Posterior cingulate gyrus (tissue), 11 donors: ENCODE results near the gene ROPN1L.

Experiments used
- DNase-seq, 10 donors: peaks; one replicate each; pipeline versions ENCODE4 v3.0.0 to v3.0.0-alpha.2; 2020 to 2021; ENCODE audit warnings: mixed read lengths in 3 of 10
- intact Hi-C: fragments of 100-400 bp; cut with DNase I; formaldehyde crosslinking; loops from one replicate; pipeline ENCODE4 v1.15.1; 2023

The ROPN1L gene

DNA sequence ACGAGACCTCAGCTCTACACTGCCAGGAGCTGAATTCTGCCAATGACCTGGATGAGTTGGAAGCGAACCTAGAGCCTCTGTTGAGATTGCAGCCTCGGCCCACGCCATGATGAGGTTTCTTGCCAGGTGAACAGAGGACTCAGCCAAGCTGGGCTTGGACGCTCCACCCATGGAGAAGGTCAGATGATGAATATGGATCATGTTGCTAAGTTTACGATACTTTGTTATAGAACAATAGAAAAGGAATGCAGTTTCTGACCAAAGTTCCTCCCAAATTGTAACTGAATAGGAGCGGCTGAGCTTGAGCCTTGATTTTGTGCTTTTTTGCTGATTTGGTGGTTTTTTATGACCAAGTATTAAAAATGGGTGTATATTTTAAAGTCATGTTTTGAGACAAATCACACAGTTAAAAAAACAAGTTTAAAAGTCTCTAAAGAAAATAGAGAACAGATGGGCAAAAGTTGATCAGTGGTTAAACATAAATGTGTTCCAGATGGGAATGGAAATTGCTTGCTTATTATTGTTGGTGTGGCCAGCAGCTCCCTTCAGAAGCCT is 32.9 kb downstream of the ROPN1L start:
- intact Hi-C loops, result no loop called here
- peak in 2 of 10 donors; percentile 24 to 40 for DNase-seq

DNA sequence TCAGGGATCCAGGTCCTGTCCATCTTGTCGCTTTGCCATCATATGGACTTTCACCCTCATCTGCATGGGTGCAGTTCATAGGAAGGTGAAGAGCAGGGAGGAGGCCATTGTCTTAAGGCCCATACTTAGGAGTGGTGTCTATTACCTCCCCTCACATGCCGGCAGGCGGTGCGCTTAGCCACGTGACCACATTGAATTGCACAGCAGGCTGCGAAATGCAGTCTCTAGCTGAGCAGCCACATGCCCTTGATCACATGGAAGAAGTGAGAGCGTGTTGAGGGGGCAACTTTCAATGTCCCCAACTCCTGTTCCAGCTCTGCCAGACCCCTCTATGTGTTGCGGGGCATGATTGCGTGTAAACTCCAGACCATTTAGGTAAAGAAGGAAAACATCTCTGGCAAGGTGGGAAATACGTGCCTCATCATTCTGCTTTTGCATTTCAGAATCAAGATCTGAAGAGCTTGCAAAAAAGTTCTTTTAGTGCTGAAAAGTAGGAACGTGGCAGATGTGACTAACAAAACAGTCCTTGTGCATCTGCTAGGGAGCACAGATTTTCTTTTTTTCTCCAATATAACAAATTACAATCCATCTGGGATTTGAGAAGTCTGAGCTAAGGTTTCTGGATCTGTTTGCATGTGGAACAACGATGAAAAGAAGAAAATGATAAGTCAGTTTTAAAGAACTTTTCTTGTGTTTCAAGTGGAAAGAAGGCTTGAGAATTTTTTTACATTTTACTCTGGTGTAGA is 34.4 kb downstream of the ROPN1L start:
- peak in 3 of 10 donors; percentile 21 to 65 (median 34) for DNase-seq
- intact Hi-C loops, result no loop called here

DNA sequence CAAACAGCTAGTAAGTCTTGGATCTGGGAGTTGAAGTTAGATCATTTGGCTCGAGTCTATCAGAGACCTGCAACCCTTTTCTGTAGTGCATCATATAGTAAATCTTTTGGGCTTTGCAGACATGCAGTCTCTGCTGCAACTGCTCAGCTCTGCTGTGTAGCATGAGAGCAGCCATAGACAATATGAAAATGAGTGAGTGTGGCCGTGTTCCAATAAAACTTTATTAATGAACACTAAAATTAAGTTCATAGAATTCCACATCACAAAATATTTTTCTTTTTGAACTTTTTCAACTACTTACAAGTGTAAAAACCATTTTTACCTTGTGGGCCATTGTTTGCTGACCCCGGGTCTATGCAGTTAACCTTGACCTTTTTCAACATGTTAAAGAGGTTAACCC is 35.2 kb downstream of the ROPN1L start:
- intact Hi-C loops, result no loop called here
- peak in 1 of 10 donors; percentile 5 for DNase-seq

DNA sequence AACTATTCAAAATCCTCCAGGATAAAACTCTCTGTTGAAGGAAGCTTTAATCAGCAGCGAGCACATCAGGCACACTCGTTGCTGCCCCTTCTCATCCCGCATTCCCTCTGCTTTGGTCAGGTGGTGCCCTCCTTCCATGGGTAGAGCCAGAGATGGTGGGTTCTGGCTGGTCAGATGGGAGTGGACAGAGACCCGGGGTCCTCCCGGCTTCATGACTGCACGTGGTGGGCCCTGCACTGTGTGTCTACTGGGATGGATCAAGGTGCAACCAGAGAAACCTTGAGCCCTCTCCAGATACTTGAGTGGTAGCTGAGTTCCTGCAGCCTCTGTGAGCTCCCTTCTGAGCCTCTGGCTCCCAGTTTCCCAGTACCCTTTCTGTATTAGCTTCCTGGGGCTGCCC is 36.3 kb downstream of the ROPN1L start:
- intact Hi-C loops, result no loop called here
- DNase-seq, result peak in 2 of 10 donors; percentile 38 to 77

DNA sequence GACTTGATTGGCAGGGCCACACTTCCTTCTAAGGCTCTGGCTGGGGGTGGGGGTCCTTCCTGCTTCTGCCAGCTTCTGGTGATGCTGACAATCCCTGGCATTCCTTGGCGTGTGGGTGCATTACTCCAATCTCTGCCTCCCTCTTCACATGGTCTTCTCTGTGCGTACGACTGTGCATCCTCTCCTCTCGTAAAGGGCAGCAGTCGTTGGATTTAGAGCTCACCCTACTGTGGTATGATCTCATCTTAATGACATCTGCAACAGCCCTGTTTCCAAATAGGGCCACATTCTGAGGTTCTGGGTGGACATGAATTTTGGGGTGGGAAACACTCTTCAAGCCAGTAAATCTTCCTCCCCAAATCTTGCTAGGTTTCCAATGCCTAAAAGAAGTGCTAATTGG is 36.8 kb downstream of the ROPN1L start:
- intact Hi-C loops, result no loop called here
- DNase-seq, result peak in 2 of 10 donors; percentile 18 to 48

DNA sequence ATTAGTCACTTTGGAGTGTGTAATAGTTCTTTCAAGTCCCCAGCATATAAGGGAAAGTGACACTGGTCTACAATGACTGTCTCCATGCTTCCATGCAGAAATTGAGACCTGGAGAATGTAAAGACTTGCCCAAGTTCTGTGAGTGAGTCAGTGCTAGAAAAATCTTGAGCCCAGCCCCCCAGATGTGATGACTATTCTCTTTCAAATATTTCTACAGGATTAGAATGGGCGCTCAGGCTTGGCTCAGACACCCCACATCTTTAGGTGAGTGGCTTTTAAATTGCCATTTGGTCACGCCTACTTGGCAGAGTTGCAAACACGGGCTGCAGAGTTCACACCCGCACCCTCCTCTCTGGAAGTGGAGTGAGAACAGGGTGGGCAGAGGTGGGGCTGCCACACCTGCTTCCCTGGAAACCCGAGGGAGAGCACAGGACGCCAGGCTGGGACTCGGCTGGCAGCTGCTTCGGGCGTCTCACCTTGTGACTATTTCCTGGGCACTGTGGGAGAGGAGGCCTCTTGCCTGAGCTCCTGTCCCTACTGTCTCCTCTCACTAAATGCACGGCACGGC is 37.6 kb downstream of the ROPN1L start:
- intact Hi-C loops, result no loop called here
- peak in 2 of 10 donors; percentile 20 to 30 for DNase-seq

DNA sequence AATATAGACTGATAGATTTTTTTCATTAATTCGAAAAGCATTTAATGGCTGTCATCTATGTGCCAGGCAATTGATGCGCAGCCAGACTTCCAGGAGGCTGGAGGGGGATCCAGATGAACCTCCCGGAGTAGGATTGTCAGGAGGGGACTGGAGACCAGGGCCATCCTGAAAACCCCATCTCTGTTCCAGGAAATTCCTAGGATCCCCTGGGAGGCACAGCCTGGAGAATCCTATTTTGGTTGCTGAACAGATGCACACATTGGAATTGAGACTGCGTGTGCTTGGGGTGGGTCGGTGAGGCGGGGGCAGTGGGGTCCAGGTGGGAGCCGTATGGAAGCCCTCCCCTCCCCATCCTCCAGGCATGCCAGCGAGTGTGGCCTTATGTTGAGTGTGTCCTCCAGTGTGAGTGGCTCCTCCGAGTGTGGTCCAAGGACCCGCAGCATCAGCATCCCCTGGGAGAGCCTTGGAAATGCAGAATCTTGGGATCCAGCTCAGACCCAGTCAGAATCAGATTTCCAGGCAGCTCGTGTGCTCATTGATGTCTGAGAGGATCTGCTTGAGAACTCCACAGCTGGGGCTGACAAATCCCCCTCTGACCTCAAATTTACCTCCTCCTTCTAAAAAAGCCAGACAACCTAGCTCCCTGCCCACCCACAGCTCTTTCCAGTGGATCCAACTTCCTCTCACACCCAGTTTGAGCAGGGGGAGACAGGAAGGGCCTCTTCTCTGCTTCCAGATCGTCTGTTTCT is 38.7 kb downstream of the ROPN1L start:
- intact Hi-C loops, result no loop called here

DNA sequence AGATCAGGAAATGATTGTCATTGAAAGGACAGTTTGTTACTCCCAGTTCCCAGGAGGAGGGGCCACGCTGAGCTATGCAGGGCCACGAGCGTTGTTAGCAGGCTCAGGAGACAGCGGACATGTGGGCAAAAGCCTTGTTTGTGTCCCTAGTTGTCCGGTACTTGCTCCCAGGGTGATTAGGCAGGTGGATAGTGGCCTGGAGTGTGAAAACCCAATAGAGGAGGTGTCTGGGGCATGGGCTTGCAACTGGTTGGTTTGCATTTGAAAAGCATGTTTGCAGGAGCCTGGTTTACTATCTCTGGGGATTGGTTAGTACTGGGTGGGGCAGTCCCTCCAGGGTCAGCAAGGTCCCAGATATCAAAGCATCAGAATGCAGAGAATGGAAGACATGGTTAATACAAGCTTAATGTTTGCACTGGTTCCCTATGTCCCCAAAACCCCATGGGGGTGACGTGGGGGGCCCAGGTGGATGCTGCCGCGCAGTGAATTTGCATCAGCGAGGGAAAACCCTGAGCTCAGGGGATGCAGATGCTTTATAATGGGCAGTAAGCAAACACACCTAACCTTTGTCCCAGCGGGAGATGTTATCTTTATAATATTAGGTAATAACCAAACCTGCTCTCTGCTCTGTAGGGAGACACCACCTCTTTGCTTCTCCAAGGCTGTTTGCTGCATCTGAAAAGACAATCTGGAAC is 39.7 kb downstream of the ROPN1L start:
- DNase-seq, result peak in 1 of 10 donors; percentile 61

More for the DNA sequence above, 38.7 kb downstream of the ROPN1L start:
- peak in 2 of 10 donors; percentile 46 to 63 for DNase-seq

DNA sequence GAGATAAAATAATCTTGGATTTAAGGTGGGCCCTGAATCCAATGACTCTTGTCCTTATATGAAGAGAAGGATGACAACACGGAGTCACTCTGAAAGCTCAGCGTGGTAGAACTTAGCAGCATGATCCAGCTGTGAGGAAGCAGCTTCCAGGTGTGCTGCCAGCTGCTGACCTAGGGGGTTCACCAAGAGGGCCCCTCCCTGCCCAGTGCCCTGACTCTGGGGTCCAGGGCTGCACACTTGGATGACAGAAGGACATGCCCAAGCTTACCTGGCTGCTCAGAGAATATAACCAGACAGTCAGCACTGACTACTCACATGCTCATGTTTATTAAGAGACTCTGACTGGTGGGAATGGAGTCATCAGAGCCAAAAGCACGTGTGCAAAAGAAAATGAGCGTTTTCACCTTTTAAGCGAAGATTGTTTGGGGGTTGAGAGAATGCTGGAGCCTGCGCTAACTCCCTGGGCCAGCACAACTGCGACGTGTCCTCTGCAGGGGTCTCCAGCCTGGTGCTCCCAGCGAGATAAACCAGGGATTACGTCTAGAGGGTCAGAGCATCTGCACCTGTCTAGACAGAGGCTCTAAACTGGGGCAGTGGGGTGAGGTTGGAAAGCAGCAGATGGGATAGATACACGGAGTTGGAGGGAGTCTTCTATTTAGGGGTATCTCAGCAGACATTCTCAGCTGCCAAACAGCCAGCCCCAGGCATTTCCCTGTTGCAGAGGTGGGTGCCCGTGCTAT is 41.3 kb downstream of the ROPN1L start:
- peak in 1 of 10 donors; percentile 75 for DNase-seq
- intact Hi-C loops, result no loop called here

More for the DNA sequence above, 39.7 kb downstream of the ROPN1L start:
- intact Hi-C loops, result no loop called here

DNA sequence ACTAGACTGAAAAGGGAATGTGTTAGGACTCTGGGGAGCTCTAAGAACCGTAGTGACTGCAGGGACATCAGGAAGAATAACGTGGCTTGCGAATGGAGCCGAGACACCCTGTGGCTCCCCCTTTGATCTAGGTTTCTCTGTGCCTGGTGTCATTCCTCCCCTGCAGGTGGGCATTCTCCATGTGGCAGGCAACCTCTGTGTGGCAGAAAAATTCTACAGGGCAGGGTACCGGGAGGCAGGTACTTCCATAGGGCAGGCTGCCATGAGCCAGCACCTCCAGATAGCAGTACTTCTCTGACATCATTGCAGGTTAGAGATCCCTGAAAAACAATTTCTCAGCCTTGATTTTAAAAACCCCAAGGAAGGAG is 43.1 kb downstream of the ROPN1L start:
- intact Hi-C loops, result no loop called here

DNA sequence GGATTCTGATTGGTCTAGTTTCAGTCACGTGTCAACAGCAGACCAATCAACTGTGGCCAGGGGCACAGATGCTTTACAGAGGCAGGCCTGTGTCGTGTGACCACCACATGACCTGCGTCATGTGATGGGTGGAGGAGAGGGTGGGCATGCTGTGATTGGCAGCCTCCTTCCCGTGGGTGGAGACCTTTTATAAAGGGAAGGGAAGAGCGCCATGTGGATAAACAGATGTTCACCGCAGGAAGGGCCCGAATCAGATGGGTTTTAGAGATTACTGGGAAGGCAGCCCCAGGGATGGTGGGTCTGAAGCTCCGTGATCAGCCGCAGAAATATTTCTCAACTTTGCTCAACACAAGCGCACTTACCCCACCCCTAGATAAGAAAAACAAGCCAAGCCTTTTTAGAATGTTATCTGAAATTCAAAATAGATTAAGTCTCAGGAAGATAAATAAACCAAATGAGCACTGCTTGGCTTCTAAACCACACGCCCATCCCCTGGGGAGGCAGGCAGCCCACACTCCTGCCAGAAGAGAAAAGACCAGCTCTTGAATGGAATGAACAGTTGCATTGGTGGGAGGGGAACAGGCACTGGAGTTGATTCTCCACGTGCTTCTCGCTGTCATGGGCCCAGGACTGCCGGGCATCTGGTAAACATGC is 43.6 kb downstream of the ROPN1L start:
- peak in 1 of 10 donors; percentile 76 for DNase-seq
- intact Hi-C loops, result no loop called here

More for the DNA sequence above, 43.1 kb downstream of the ROPN1L start:
- DNase-seq, result no peak

DNA sequence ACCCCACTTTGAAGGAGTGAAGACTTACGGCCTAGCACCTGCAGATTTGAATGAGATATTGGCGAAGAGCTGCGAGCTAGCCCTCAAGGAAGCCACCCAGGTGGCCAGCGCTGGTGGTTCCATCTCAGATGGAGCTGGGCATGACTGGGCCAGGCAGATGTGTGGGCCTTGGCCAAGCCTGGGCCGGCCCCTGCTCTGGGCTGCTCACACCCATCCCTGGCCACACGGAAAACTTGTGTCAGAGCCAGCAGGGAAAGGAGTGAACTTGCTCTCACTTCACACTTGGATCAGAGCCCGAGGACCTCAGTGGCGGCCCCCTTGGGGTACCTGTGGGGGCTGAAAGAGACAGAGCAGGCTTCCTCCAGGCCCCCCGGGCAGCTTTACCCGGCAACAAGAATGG is 44.2 kb downstream of the ROPN1L start:
- intact Hi-C loops, result no loop called here
- DNase-seq, result no peak

DNA sequence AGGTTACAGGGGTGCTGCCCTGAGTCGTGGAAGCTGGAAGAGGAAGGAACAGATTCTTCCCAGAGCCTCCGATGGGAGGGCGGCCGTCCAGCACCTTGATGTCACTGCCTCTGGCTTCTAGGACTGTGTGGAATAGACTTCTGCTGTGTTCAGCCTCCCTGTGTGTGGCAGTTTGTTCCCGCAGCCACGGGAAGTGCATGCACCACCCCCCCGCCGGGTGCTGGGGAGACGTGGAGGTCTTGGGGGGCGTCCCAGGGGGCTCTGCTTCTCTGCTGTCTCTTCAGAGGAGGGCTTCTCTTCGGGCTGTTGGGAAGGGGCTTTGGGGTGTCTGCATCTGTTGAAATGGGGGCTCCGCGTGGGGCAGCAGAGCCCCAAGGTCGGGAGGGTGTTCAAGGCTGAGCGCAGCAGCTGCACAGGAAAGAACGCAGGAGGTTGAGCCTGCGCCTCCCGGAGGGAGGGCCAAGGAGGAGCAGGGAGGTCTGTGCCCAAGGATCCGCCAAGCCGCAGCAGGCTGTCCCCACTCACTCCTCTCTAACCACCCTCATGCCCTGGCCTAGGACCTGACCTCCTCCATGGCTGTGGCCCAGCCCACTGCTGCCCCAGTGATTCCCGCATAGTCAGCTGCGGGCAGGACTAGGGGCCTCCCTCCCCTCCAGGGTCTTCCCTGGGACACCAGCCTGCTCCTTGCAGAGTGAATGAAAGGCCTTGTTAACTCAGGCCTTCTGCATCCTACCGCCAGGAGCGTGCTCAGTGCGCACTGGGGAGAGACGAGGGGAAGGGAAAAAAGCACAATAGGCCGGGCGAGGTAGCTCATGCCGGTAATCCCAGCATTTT is 45.0 kb downstream of the ROPN1L start:
- intact Hi-C loops, result no loop called here
- peak in 1 of 10 donors; percentile 14 for DNase-seq

DNA sequence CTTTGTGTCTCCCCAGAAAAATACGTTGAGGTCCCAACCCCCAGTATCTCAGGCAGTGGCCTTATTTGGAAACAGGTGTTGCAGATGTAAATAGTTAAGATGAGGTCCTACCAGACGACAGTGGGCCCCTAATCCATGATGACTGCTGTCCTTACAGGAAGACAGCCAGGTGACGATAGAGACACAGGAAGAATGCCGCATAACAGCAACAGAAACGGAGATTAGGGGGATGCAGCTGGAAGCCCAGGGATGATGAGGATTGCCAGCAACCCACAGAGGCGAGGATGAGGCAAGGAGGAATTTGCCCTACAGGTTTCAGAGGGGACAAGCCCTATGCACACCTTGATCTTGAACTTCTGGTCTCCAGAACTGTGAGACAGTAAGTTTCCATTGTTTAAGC is 46.5 kb downstream of the ROPN1L start:
- intact Hi-C loops, result no loop called here

DNA sequence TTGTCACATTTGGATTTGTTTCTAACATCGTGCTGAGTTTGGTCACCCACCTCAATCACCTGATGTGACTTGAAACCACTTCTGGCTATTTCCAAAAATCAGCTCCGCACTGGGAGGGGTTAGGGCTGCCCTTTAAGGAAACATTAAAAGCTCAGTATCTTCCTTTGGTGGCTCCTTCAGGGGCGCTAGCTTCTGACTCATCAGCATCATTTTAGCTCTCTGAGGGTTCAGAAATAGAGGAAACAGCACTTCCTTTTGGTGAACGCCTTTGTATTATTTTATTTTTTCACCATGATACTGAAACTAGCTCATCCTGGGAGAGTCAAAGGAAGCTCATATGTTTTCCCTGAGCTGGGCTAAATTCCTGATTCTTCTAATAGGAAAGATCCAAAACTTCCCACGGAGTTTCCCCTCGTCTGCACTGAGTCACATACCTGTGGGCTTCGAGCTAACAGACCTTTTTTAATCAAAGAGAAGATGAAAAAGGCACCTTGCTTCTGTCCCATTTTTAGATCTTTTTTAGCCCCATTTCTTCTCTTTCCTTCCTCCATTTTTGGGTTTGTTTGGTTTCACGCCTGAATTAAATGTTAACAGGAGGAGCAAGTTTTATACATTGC is 48.2 kb downstream of the ROPN1L start:
- DNase-seq, result peak in 1 of 10 donors; percentile 38
- intact Hi-C loops, result no loop called here

More for the DNA sequence above, 46.5 kb downstream of the ROPN1L start:
- no peak for DNase-seq

DNA sequence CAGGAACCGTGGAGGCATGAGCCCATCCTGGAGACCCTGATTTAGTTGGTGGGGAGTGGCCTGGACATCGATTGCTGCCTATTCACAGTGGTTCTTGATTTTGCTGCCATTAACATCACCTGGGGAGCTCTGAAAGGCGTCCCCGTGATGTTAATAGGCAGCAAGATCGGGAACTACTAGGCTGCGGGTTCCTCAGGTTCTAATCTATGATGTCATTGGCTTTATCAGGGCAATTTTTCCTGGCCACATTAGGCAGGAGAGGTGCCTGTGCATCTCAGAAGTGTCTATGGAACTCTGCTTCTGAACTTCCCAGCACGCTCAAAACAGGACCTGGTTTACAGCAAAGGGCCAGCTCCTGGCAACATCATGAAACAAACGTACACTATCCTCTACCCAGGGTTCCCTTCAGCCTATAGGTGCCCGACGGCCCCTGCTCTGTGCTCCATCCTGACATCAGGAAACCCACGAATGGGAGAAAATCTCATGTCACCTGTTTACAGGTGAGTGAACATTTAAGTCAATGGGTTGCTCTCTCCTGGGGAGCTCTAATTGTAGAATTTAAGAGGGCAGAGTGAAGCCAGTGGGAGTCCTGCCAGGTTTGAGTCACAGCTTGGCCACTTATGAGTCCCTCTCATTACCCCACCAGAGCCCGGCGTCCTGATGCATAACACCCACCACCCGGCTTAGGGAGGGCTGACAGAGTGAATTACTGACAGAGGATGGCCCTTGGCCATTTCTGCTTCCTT is 49.4 kb downstream of the ROPN1L start:
- peak in 1 of 10 donors; percentile 70 for DNase-seq
- intact Hi-C loops, result no loop called here

DNA sequence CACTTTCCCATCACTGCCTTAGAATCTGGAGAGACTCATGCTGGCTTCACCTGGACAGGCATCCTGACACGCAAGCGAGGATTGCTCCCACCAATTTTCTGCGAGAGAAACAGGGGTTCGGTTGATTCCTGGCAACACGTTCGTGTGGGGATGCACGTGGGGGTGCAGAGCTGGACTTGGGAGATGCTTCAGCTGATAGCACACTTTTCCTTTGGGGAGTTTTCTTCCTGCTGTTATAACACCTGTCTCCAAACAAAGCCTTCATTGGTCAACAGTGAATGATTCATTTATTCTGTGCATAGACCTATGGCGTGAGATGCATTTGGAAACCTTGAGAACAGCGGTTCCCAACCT is 50.0 kb downstream of the ROPN1L start:
- intact Hi-C loops, result no loop called here
- DNase-seq, result peak in 1 of 10 donors; percentile 67
